Trophoblast cell (in vitro differentiated cells and primary cell): ENCODE results near the gene MIA3.

Source experiments
- DNase-seq, 2 donors: peaks; one replicate each; pipeline ENCODE4 v3.0.0-alpha.2; 2016
- H2AFZ ChIP-seq: 2 replicates; pipeline ENCODE4 v1.6.1; 2013; ENCODE audit warnings: low read length, moderate library complexity, mild to moderate bottlenecking; ENCODE audit not compliant: insufficient read depth, poor library complexity
- H2AK5ac ChIP-seq: 2 replicates; pipeline ENCODE4 v1.6.1; 2013; ENCODE audit warnings: mild to moderate bottlenecking, low read length
- H2BK120ac ChIP-seq: 2 replicates; pipeline ENCODE4 v1.6.1; 2013; ENCODE audit warnings: low read length, mild to moderate bottlenecking, moderate library complexity; ENCODE audit not compliant: insufficient read depth, poor library complexity
- H2BK12ac ChIP-seq: 2 replicates; pipeline ENCODE4 v1.6.1; 2013; ENCODE audit warnings: mild to moderate bottlenecking, low read length, moderate library complexity
- H2BK5ac ChIP-seq: 2 replicates; pipeline ENCODE4 v1.6.1; 2013; ENCODE audit warnings: low read length, low read depth, moderate library complexity, mild to moderate bottlenecking; ENCODE audit not compliant: poor library complexity
- H3K14ac ChIP-seq: 2 replicates; pipeline ENCODE4 v1.6.1; 2013; ENCODE audit warnings: mild to moderate bottlenecking, low read length
- H3K18ac ChIP-seq: 2 replicates; pipeline ENCODE4 v1.6.1; 2013; ENCODE audit warnings: mild to moderate bottlenecking, low read length
- H3K23ac ChIP-seq: 2 replicates; pipeline ENCODE4 v1.6.1; 2013; ENCODE audit warnings: low read length
- H3K27ac ChIP-seq: 2 replicates; pipeline ENCODE4 v1.5.1; 2013; ENCODE audit warnings: low read depth, mild to moderate bottlenecking, inconsistent platforms, low read length, moderate library complexity
- H3K27me3 ChIP-seq: 2 replicates; pipeline ENCODE4 v1.6.1; 2013; ENCODE audit warnings: inconsistent platforms, mild to moderate bottlenecking, low read length, moderate library complexity; ENCODE audit not compliant: insufficient read depth
- H3K36me3 ChIP-seq, 2 experiments: 1 replicate in 1 of 2; 2 replicates in 1 of 2; pipeline ENCODE4 v1.6.1; 2013; ENCODE audit warnings: low read length in 2 of 2, mild to moderate bottlenecking in 2 of 2, moderate library complexity in 1 of 2; ENCODE audit not compliant: insufficient read depth in 2 of 2, control insufficient read depth in 1 of 2
- H3K4ac ChIP-seq: 2 replicates; pipeline ENCODE4 v1.6.1; 2013; ENCODE audit warnings: low read depth, mild to moderate bottlenecking, low read length, moderate library complexity
- H3K4me1 ChIP-seq, 2 experiments: 1 replicate in 1 of 2; 2 replicates in 1 of 2; pipeline ENCODE4 v1.6.1; 2013; ENCODE audit warnings: low read length in 2 of 2, mild to moderate bottlenecking in 2 of 2, moderate library complexity in 1 of 2; ENCODE audit not compliant: insufficient read depth in 2 of 2, control insufficient read depth in 1 of 2
- H3K4me2 ChIP-seq: 2 replicates; pipeline ENCODE4 v1.6.1; 2013; ENCODE audit warnings: inconsistent platforms, mild to moderate bottlenecking, low read length, moderate library complexity
- H3K4me3 ChIP-seq: 2 replicates; pipeline ENCODE4 v1.5.1; 2013; ENCODE audit warnings: mild to moderate bottlenecking, low read depth, low read length, inconsistent platforms
- H3K79me1 ChIP-seq: one replicate; pipeline ENCODE4 v1.6.1; 2013; ENCODE audit warnings: low read length
- H3K79me2 ChIP-seq: 2 replicates; pipeline ENCODE4 v1.6.1; 2013; ENCODE audit warnings: low read length, mild to moderate bottlenecking; ENCODE audit not compliant: control insufficient read depth, insufficient read depth, poor library complexity
- H3K9ac ChIP-seq: 2 replicates; pipeline ENCODE4 v1.6.1; 2013; ENCODE audit warnings: mild to moderate bottlenecking, low read length
- H3K9me3 ChIP-seq: 2 replicates; pipeline ENCODE4 v1.6.1; 2013; ENCODE audit warnings: low read depth, mild to moderate bottlenecking, control low read depth, inconsistent platforms, low read length; ENCODE audit not compliant: insufficient read depth
- H4K12ac ChIP-seq: 2 replicates; pipeline ENCODE4 v1.6.1; 2013; ENCODE audit warnings: low read depth, mild to moderate bottlenecking, low read length, moderate library complexity
- H4K8ac ChIP-seq: 2 replicates; pipeline ENCODE4 v1.6.1; 2013; ENCODE audit warnings: low read depth, mild to moderate bottlenecking, low read length, moderate library complexity
- H4K91ac ChIP-seq: one replicate; pipeline ENCODE4 v1.6.1; 2013; ENCODE audit warnings: low read depth, mild to moderate bottlenecking, low read length, moderate library complexity
- WGBS: extraction: QIAGEN DNeasy Blood & Tissue Kit; methylation state at CpG from one replicate; pipeline ENCODE4 v1.1.7; 2013; ENCODE audit warnings: missing lambda C conversion rate; ENCODE audit not compliant: insufficient read length, insufficient coverage; ENCODE audit errors: extremely low coverage; 5-methylcytosine and 5-hydroxymethylcytosine counted together

Gene MIA3

DNA sequence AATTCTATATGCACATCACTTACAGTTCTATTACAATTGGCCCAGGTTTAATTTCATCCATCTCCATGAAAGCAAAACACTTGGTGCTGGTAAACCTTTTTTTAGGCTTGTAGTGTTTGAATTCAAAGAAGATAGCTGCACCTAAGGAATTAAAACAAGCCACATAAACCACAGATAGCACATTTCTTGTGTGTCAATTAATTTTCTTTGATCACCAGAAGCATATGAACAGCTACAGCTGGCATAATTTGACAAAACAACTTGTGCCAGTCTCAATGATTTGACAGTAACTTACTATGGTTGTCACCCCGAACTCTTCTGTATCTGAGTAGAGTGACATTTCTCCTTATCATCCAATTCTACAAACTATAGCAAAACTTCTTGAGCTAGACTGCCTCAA, 52.2 kb downstream of the MIA3 start:
- no peak overlapping the region for H3K14ac ChIP-seq
- H2BK12ac ChIP-seq: no peak overlapping the region
- no peak overlapping the region for H2BK5ac ChIP-seq
- H4K8ac ChIP-seq: no peak overlapping the region
- H3K23ac ChIP-seq: no peak overlapping the region
- no peak overlapping the region for H4K12ac ChIP-seq
- H3K27me3 ChIP-seq: no peaks in the 10 kb centered on the region
- no peak overlapping the region for H3K4me3 ChIP-seq
- no peak overlapping the region for H2BK120ac ChIP-seq
- H3K27ac ChIP-seq: no peak overlapping the region
- no peak overlapping the region for H2AK5ac ChIP-seq
- no peaks in the 10 kb centered on the region for H3K9me3 ChIP-seq
- no peaks in the 10 kb centered on the region for H3K79me2 ChIP-seq
- H3K79me1 ChIP-seq: no peaks in the 10 kb centered on the region
- no peak overlapping the region for H3K4ac ChIP-seq
- no peak for DNase-seq
- H3K4me1 ChIP-seq: no peaks in the 10 kb centered on the region
- WGBS: no CpG with 5 or more reads among the region's 1 CpG
- peaks cover 8 to 14% of the 10 kb centered on the region in 2 experiments for H3K36me3 ChIP-seq
- no peak overlapping the region for H3K4me2 ChIP-seq
- no peak overlapping the region for H4K91ac ChIP-seq
- H3K9ac ChIP-seq: no peak overlapping the region
- no peak overlapping the region for H2AFZ ChIP-seq
- H3K18ac ChIP-seq: no peak overlapping the region

DNA sequence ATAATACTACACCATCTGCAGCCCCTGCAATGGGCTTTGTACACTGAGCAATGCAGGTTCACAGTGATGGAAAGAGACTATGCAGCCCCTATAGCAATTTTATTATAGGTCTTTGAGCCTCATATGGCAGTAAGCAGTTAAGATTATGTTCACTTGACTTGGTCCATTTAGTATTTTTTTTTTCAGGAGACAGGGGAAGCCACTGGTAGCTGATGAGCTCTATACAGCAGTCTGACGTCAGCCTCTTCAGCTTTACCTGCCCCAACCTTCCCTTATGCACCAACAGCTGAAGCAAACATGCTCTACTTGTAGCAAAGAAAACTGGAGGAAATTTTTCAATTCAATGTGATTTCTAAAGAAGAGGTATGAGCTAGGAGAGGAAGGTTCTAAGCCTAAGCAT, 62.2 kb downstream of the MIA3 start:
- H3K27me3 ChIP-seq: no peaks in the 10 kb centered on the region
- H3K79me1 ChIP-seq: no peaks in the 10 kb centered on the region
- no peaks in the 10 kb centered on the region for H3K9me3 ChIP-seq
- H2BK5ac ChIP-seq: no peak overlapping the region
- no peak overlapping the region for H3K4me3 ChIP-seq
- no peak overlapping the region for H2AFZ ChIP-seq
- H2BK12ac ChIP-seq: no peak overlapping the region
- H3K4me2 ChIP-seq: no peak overlapping the region
- H3K18ac ChIP-seq: no peak overlapping the region
- peaks cover 4 to 5% of the 10 kb centered on the region in 2 experiments for H3K36me3 ChIP-seq
- no peak overlapping the region for H4K91ac ChIP-seq
- no peak overlapping the region for H3K4ac ChIP-seq
- no peak for DNase-seq
- no peaks in the 10 kb centered on the region for H3K4me1 ChIP-seq
- no peak overlapping the region for H3K23ac ChIP-seq
- no peak overlapping the region for H4K8ac ChIP-seq
- no peak overlapping the region for H2BK120ac ChIP-seq
- no peak overlapping the region for H4K12ac ChIP-seq
- no CpG with 5 or more reads among the region's 1 CpG for WGBS
- H3K79me2 ChIP-seq: no peaks in the 10 kb centered on the region
- H2AK5ac ChIP-seq: no peak overlapping the region
- H3K9ac ChIP-seq: no peak overlapping the region
- no peak overlapping the region for H3K27ac ChIP-seq
- H3K14ac ChIP-seq: no peak overlapping the region

DNA sequence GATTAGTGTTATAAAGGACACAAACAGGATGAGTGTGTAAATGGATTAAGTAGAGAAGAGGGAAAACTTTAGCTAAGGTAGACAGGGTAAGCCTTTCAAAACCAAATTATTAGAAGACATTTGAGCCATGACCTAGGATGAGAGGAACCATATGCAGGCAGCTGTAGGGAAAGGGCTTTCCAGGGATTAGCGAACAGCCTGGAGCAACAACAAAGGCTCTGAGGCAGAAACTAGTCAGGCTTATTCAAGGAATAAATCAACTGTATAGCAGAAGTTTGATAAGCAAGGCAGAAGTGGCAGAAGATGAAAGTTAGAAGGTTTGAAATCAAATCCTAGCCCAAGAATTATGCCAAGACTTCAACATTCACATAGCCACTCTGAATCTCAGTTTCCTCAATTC, 73.1 kb downstream of the MIA3 start:
- no CpG with 5 or more reads among the region's 1 CpG for WGBS
- H3K4me1 ChIP-seq: no peaks in the 10 kb centered on the region
- no peak overlapping the region for H3K14ac ChIP-seq

DNA sequence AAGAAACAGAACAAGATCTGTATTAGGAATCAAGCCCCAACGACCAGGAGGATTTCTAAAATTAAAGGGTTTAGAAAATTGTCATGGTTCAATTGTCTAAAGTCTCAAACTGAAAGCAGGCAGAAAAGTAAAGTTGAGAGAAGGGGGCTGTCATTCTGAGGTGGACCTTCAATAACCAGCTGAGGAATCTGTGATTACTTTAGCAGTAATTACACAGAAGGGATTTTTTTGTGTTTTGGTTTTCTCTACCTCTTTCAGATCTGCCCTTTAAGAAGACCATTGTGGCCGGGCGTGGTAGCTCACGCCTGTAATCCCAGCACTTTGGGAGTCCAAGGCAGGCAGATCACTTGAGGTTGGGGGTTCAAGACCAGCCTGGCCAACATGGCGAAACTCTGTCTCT, 77.0 kb downstream of the MIA3 start:
- no peak overlapping the region for H3K14ac ChIP-seq
- H3K79me2 ChIP-seq: no peaks in the 10 kb centered on the region
- no peak overlapping the region for H3K4me2 ChIP-seq
- H2AK5ac ChIP-seq: no peak overlapping the region
- H3K4me3 ChIP-seq: no peak overlapping the region
- WGBS: no CpG with 5 or more reads among the region's 5 CpGs
- H2BK12ac ChIP-seq: no peak overlapping the region
- peaks cover 1 to 3% of the 10 kb centered on the region in 2 experiments for H3K36me3 ChIP-seq
- no peak overlapping the region for H2AFZ ChIP-seq
- no peak for DNase-seq
- H4K91ac ChIP-seq: no peak overlapping the region
- H3K79me1 ChIP-seq: no peaks in the 10 kb centered on the region
- H3K9me3 ChIP-seq: no peaks in the 10 kb centered on the region
- H2BK120ac ChIP-seq: no peak overlapping the region
- no peak overlapping the region for H3K27ac ChIP-seq
- no peak overlapping the region for H2BK5ac ChIP-seq
- H3K23ac ChIP-seq: no peak overlapping the region
- no peaks in the 10 kb centered on the region for H3K27me3 ChIP-seq
- no peaks in the 10 kb centered on the region for H3K4me1 ChIP-seq
- H3K4ac ChIP-seq: no peak overlapping the region
- H3K18ac ChIP-seq: no peak overlapping the region
- no peak overlapping the region for H4K12ac ChIP-seq
- no peak overlapping the region for H3K9ac ChIP-seq
- H4K8ac ChIP-seq: no peak overlapping the region

More for the DNA sequence above, 73.1 kb downstream of the MIA3 start:
- Histone ChIP-seq H4K8ac (no peak overlapping the region), H3K4ac (no peak overlapping the region), H3K23ac (no peak overlapping the region), H2BK12ac (no peak overlapping the region), H2BK5ac (no peak overlapping the region), H3K79me2 (no peaks in the 10 kb centered on the region), H2AFZ (no peak overlapping the region), H3K27me3 (no peaks in the 10 kb centered on the region), H3K36me3 (peaks cover 4 to 7% of the 10 kb centered on the region in 2 experiments), H3K18ac (no peak overlapping the region), H2AK5ac (no peak overlapping the region), H4K91ac (no peak overlapping the region), H3K27ac (no peak overlapping the region), H2BK120ac (no peak overlapping the region), H4K12ac (no peak overlapping the region), H3K4me3 (no peak overlapping the region), H3K9me3 (no peaks in the 10 kb centered on the region), H3K79me1 (no peaks in the 10 kb centered on the region), H3K4me2 (no peak overlapping the region), H3K9ac (no peak overlapping the region)
- no peak for DNase-seq
